Liver (tissue), 9 donors: ENCODE results near the gene BRD9. TPM values are rescaled to one million over a fixed set of nuclear protein-coding genes. Genes with fewer than 3 reads are reported as not detected.
"Not testable (repeated sequence)": the region's sequence is repeated elsewhere in the genome, so short reads cannot be mapped to it uniquely, and the experiment has no call there.

Source experiments
- DNase-seq: peaks from one replicate; pipeline ENCODE4 v3.0.0-alpha.2; 2017; ENCODE audit warnings: low spot score
- H3K27ac ChIP-seq, 2 donors: one replicate each; pipeline ENCODE4 v1.7.0; 2013; ENCODE audit warnings: inconsistent platforms in 2 of 2, low read length in 2 of 2, control low read depth in 1 of 2, low read depth in 1 of 2, mild to moderate bottlenecking in 1 of 2
- H3K27me3 ChIP-seq, 4 donors: one replicate each; pipeline versions ENCODE4 v1.6.1 to v1.7.0; 2013; ENCODE audit warnings: low read length in 3 of 4, inconsistent platforms in 1 of 4, mild to moderate bottlenecking in 1 of 4, moderate library complexity in 1 of 4; ENCODE audit not compliant: control insufficient read depth in 4 of 4, insufficient read depth in 4 of 4
- H3K36me3 ChIP-seq, 4 donors: one replicate each; pipeline versions ENCODE4 v1.6.1 to v1.7.0; 2013; ENCODE audit warnings: low read length in 3 of 4, mild to moderate bottlenecking in 3 of 4, low read depth in 1 of 4, moderate library complexity in 1 of 4; ENCODE audit not compliant: control insufficient read depth in 4 of 4, insufficient read depth in 3 of 4
- H3K4me1 ChIP-seq, 4 donors: one replicate each; pipeline versions ENCODE4 v1.6.1 to v1.7.0; 2013; ENCODE audit warnings: low read length in 3 of 4, mild to moderate bottlenecking in 3 of 4, moderate library complexity in 1 of 4; ENCODE audit not compliant: control insufficient read depth in 4 of 4, insufficient read depth in 4 of 4
- H3K4me3 ChIP-seq, 3 donors: one replicate each; pipeline versions ENCODE4 v1.6.1 to v1.7.0; 2013; ENCODE audit warnings: low read length in 3 of 3, control low read depth in 1 of 3, low read depth in 1 of 3, mild to moderate bottlenecking in 1 of 3
- H3K9ac ChIP-seq, 2 donors: one replicate each; pipeline ENCODE4 v1.7.0; 2013; ENCODE audit warnings: low read length in 2 of 2, mild to moderate bottlenecking in 2 of 2, moderate library complexity in 2 of 2, control low read depth in 1 of 2, low read depth in 1 of 2
- H3K9me3 ChIP-seq, 4 donors: one replicate each; pipeline versions ENCODE4 v1.6.1 to v1.7.0; 2013; ENCODE audit warnings: low read length in 3 of 4; ENCODE audit not compliant: control insufficient read depth in 4 of 4
- FOXA1 ChIP-seq: IDR thresholded peaks from 2 replicates; pipeline ENCODE4 v1.6.1; 2016; ENCODE audit warnings: antibody characterized with exemption
- FOXA2 ChIP-seq: IDR thresholded peaks from 2 replicates; pipeline ENCODE4 v1.6.1; 2016; ENCODE audit warnings: antibody characterized with exemption
- HNF4G ChIP-seq: IDR thresholded peaks from 2 replicates; pipeline ENCODE4 v1.6.1; 2016; ENCODE audit warnings: antibody characterized with exemption
- JUND ChIP-seq, 2 donors: IDR thresholded peaks; 2 replicates each; pipeline ENCODE4 v1.6.1; 2016; ENCODE audit warnings: antibody characterized with exemption in 2 of 2
- RAD21 ChIP-seq, 2 donors: IDR thresholded peaks; 2 replicates each; pipeline ENCODE4 v1.6.1; 2016; ENCODE audit warnings: antibody characterized with exemption in 2 of 2, mild to moderate bottlenecking in 2 of 2
- RXRA ChIP-seq, 2 donors: IDR thresholded peaks; 2 replicates each; pipeline ENCODE4 v1.6.1; 2017 to 2018; ENCODE audit warnings: antibody characterized with exemption in 2 of 2, mild to moderate bottlenecking in 1 of 2
- SP1 ChIP-seq: IDR thresholded peaks from 2 replicates; pipeline ENCODE4 v1.6.1; 2018; ENCODE audit warnings: antibody characterized with exemption, mild to moderate bottlenecking
- TAF1 ChIP-seq: conservative IDR thresholded peaks from 2 replicates; pipeline ENCODE4 v1.6.1; 2016; ENCODE audit warnings: antibody characterized with exemption, mild to moderate bottlenecking
- YY1 ChIP-seq: IDR thresholded peaks from 2 replicates; pipeline ENCODE4 v1.6.1; 2016; ENCODE audit warnings: antibody characterized with exemption, mild to moderate bottlenecking
- WGBS: extraction: QIAGEN DNeasy Blood & Tissue Kit; methylation state at CpG from one replicate; pipeline ENCODE4 v1.1.7; 2013; 5-methylcytosine and 5-hydroxymethylcytosine counted together
- polyA plus RNA-seq, 2 donors: library from polyadenylated mRNA; stranded (reverse) in 1 of 2; unstranded in 1 of 2; fragments of 200-250 nt in 1 of 2; fragments of >200 nt in 1 of 2; fragmentation: Nextera tagmentation in 1 of 2; extraction: Ambion mirVana in 1 of 2; gene quantifications; one replicate each; pipeline versions ENCODE4 v1.2.1 to v1.2.3, GENCODE V29; 2013 to 2015
- total RNA-seq, 2 donors: library from RNA; depleted of rRNA; stranded (reverse); fragments of >200 nt; gene quantifications; one replicate each; pipeline ENCODE4 v1.2.3, GENCODE V29; 2014
- TF ChIP-seq, protein P1 (sequence below): IDR thresholded peaks from 2 replicates; pipeline ENCODE4 v1.6.1; 2016; ENCODE audit warnings: antibody characterized with exemption
- TF ChIP-seq, protein P2 (sequence below): IDR thresholded peaks from 2 replicates; pipeline ENCODE4 v1.6.1; 2016; ENCODE audit warnings: antibody characterized with exemption
- TF ChIP-seq, protein P3 (sequence below): IDR thresholded peaks from 2 replicates; pipeline ENCODE4 v1.6.1; 2016; ENCODE audit warnings: antibody characterized with exemption, mild to moderate bottlenecking
- TF ChIP-seq, protein P4 (sequence below): fragments of 150-350 bp; IDR thresholded peaks from 2 replicates; pipeline ENCODE4 v1.5.1; 2017; ENCODE audit warnings: improper control_type of control experiment, low read depth, low read length; ENCODE audit not compliant: missing input control
- donor health status: healthy.
- donor health status: healthy.
- donor health status: healthy.
- donor health status: healthy.
- donor health status: healthy.

BRD9 gene
- total and polyA plus RNA-seq, 4 donors, result 7.0 to 17.7 (median 9.5) TPM

DNA sequence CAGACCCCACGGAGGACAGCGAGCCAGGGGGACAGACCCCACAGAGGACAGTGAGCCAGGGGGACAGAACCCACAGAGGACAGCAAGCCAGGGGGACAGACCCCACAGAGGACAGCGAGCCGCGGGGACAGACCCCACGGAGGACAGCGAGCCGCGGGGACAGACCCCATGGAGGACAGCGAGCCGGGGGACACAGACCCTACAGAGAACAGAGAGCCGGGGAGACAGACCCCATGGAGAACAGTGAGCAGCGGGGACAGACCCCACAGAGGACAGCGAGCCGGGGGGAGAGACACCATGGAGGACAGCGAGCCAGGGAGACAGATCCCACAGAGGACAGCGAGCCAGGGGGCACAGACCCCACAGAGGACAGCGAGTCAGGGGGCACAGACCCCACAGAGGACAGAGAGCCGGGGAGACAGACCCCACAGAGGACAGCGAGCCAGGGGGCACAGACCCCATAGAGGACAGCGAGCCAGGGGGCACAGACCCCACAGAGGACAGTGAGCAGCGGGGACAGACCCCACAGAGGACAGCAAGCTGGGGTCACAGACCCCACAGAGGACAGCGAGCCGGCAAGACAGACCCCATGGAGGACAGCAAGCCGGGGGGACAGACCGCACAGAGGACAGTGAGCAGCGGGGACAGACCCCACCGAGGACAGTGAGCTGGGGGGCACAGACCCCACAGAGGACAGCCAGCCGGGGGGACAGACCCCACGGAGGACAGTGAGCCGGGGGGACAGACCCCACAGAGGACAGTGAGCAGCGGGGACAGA, 37.4 kb downstream of the BRD9 start:
- no peak for DNase-seq
- no peak overlapping the region for H3K9ac ChIP-seq
- H3K27me3 ChIP-seq, result no peaks in the 10 kb centered on the region
- H3K4me3 ChIP-seq, result no peak overlapping the region
- TF ChIP-seq, protein P1, sequence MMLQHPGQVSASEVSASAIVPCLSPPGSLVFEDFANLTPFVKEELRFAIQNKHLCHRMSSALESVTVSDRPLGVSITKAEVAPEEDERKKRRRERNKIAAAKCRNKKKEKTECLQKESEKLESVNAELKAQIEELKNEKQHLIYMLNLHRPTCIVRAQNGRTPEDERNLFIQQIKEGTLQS, result no peak
- TF ChIP-seq RXRA (IDR thresholded peaks at IDR 0.05) (no peak), HNF4G (no peak), SP1 (no peak), FOXA1 (no peak), TAF1 (no peak), RAD21 (IDR thresholded peaks at IDR 0.05) (no peak), JUND (IDR thresholded peaks at IDR 0.05) (no peak), FOXA2 (no peak)
- TF ChIP-seq, protein P2, sequence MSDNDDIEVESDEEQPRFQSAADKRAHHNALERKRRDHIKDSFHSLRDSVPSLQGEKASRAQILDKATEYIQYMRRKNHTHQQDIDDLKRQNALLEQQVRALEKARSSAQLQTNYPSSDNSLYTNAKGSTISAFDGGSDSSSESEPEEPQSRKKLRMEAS, result no peak
- TF ChIP-seq, protein P3, sequence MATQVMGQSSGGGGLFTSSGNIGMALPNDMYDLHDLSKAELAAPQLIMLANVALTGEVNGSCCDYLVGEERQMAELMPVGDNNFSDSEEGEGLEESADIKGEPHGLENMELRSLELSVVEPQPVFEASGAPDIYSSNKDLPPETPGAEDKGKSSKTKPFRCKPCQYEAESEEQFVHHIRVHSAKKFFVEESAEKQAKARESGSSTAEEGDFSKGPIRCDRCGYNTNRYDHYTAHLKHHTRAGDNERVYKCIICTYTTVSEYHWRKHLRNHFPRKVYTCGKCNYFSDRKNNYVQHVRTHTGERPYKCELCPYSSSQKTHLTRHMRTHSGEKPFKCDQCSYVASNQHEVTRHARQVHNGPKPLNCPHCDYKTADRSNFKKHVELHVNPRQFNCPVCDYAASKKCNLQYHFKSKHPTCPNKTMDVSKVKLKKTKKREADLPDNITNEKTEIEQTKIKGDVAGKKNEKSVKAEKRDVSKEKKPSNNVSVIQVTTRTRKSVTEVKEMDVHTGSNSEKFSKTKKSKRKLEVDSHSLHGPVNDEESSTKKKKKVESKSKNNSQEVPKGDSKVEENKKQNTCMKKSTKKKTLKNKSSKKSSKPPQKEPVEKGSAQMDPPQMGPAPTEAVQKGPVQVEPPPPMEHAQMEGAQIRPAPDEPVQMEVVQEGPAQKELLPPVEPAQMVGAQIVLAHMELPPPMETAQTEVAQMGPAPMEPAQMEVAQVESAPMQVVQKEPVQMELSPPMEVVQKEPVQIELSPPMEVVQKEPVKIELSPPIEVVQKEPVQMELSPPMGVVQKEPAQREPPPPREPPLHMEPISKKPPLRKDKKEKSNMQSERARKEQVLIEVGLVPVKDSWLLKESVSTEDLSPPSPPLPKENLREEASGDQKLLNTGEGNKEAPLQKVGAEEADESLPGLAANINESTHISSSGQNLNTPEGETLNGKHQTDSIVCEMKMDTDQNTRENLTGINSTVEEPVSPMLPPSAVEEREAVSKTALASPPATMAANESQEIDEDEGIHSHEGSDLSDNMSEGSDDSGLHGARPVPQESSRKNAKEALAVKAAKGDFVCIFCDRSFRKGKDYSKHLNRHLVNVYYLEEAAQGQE, result no peak
- H3K36me3 ChIP-seq, result no peaks in the 10 kb centered on the region
- no peaks in the 10 kb centered on the region for H3K4me1 ChIP-seq
- no peak overlapping the region for H3K27ac ChIP-seq
- WGBS, result 83% methylated on average over 32 of the region's 32 CpGs
- no peaks in the 10 kb centered on the region for H3K9me3 ChIP-seq

DNA sequence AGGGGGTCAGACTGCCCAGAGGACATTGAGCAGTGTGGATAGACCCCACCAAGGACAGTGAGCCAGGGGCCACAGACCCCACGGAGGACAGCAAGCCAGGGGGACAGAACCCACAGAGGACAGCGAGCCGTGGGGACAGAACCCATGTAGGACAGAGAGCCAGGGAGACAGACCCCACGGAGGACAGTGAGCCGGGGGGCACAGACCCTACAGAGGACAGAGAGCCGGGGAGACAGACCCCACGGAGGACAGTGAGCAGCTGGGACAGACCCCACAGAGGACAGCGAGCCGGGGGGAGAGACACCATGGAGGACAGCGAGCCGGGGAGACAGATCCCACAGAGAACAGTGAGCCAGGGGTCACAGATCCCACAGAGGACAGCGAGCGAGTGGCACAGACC, 38.4 kb downstream of the BRD9 start:
- TF ChIP-seq FOXA2, result no peak
- TF ChIP-seq, protein P1, result no peak
- TF ChIP-seq, protein P4, sequence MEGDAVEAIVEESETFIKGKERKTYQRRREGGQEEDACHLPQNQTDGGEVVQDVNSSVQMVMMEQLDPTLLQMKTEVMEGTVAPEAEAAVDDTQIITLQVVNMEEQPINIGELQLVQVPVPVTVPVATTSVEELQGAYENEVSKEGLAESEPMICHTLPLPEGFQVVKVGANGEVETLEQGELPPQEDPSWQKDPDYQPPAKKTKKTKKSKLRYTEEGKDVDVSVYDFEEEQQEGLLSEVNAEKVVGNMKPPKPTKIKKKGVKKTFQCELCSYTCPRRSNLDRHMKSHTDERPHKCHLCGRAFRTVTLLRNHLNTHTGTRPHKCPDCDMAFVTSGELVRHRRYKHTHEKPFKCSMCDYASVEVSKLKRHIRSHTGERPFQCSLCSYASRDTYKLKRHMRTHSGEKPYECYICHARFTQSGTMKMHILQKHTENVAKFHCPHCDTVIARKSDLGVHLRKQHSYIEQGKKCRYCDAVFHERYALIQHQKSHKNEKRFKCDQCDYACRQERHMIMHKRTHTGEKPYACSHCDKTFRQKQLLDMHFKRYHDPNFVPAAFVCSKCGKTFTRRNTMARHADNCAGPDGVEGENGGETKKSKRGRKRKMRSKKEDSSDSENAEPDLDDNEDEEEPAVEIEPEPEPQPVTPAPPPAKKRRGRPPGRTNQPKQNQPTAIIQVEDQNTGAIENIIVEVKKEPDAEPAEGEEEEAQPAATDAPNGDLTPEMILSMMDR, result no peak
- no peak for TF ChIP-seq JUND (IDR thresholded peaks at IDR 0.05)
- TF ChIP-seq, protein P3, result no peak
- no peak for TF ChIP-seq YY1
- TF ChIP-seq SP1, result no peak
- TF ChIP-seq HNF4G, result no peak
- TF ChIP-seq, protein P2, result no peak
- no peak for DNase-seq
- Histone ChIP-seq H3K27me3 (no peaks in the 10 kb centered on the region), H3K9me3 (no peaks in the 10 kb centered on the region), H3K9ac (no peak overlapping the region), H3K27ac (no peak overlapping the region), H3K4me3 (no peak overlapping the region), H3K4me1 (no peaks in the 10 kb centered on the region), H3K36me3 (no peaks in the 10 kb centered on the region)
- WGBS, result 79% methylated on average over 13 of the region's 13 CpGs

DNA sequence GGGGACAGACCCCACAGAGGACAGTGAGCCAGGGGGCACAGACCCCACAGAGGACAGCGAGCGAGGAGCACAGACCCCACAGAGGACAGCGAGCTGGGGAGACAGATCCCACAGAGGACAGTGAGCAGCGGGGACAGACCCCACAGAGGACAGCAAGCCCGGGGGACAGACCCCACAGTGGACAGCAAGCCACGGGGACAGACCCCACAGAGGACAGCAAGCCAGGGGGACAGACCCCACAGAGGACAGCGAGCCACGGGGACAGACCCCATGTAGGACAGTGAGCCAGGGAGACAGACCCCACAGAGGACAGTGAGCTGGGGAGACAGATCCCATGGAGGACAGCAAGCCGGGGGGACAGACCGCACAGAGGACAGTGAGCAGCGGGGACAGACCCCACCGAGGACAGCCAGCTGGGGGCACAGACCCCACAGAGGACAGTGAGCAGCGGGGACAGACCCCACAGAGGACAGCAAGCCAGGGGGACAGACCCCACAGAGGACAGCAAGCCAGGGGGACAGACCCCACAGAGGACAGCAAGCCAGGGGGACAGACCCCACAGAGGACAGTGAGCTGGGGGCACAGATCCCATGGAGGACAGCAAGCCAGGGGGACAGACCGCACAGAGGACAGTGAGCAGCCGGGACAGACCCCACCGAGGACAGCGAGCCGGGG, 39.0 kb downstream of the BRD9 start:
- not testable (repeated sequence) for H3K9me3 ChIP-seq, DNase-seq, H3K9ac ChIP-seq, H3K4me1 ChIP-seq, H3K4me3 ChIP-seq, H3K27me3 ChIP-seq, H3K27ac ChIP-seq, H3K36me3 ChIP-seq
- WGBS, result 89% methylated on average over 18 of the region's 18 CpGs
